Panc1 (cell line): ENCODE results near the gene ROMO1.

Source experiments
- CTCF ChIP-seq: fragments of 450-650 bp; IDR thresholded peaks from 2 replicates; pipeline ENCODE4 v1.5.1; 2017; ENCODE audit warnings: mild to moderate bottlenecking
- POLR2AphosphoS5 ChIP-seq: IDR thresholded peaks from 2 replicates; pipeline ENCODE4 v1.6.1; 2012; ENCODE audit warnings: mild to moderate bottlenecking, low read depth, low read length, moderate library complexity
- REST ChIP-seq, 2 experiments: IDR thresholded peaks; 2 replicates each; pipeline ENCODE4 v1.6.1; 2011 to 2012; ENCODE audit warnings: low read depth in 2 of 2, control low read depth in 1 of 2, low read length in 1 of 2, mild to moderate bottlenecking in 1 of 2, moderate library complexity in 1 of 2; ENCODE audit not compliant: insufficient read depth in 1 of 2
- SIN3A ChIP-seq: IDR thresholded peaks from 2 replicates; pipeline ENCODE4 v1.6.1; 2012; ENCODE audit warnings: low read depth, mild to moderate bottlenecking, low read length, moderate library complexity, borderline replicate concordance; ENCODE audit not compliant: insufficient read depth
- TCF7L2 ChIP-seq: IDR thresholded peaks from 2 replicates; pipeline ENCODE4 v1.6.1; 2011; ENCODE audit warnings: mild to moderate bottlenecking, low read depth, low read length, inconsistent platforms

- TF ChIP-seq CTCF (no peak), TCF7L2 (no peak), POLR2AphosphoS5 (no peak), SIN3A (no peak), REST (IDR thresholded peaks at IDR 0.05; ENCODE audit: insufficient read depth in 1 of 2, low read depth in 2 of 2, low read length in 1 of 2) (no peak)
Measured at GRCh38 chr20:35734777-35735649, 35.8 kb downstream of the ROMO1 start.
